GM19452 (cell line): Measurements from ENCODE around the gene WDR46.
"Not testable (repeated sequence)": the region's sequence is repeated elsewhere in the genome, so short reads cannot be mapped to it uniquely, and the experiment has no call there.

Experiments used
- ATAC-seq: cut with Tn5 transposase; IDR thresholded peaks from one replicate; pipeline ENCODE4 v1.9.1; 2021; ENCODE audit not compliant: unreplicated experiment

The WDR46 gene

GRCh38 chr6:33289784-33290315 is 811 bp upstream of the WDR46 start:
- ATAC-seq: peak; percentile 12

- ATAC-seq: no peak
Measured at GRCh38 chr6:33288141-33288920, 708 bp downstream of the WDR46 start.

- no peak for ATAC-seq
Measured at GRCh38 chr6:33286946-33287914, 1.8 kb downstream of the WDR46 start.

- not testable (repeated sequence) for ATAC-seq
Measured at GRCh38 chr6:33285214-33285613, 3.8 kb downstream of the WDR46 start.

- no peak for ATAC-seq
Measured at GRCh38 chr6:33280539-33280938, 8.5 kb downstream of the WDR46 start.

GRCh38 chr6:33279971-33280511 is 9.0 kb downstream of the WDR46 start:
- no peak for ATAC-seq

GRCh38 chr6:33279257-33279695 is 9.8 kb downstream of the WDR46 start:
- no peak for ATAC-seq

GRCh38 chr6:33278810-33279209 is 10.2 kb downstream of the WDR46 start:
- no peak for ATAC-seq

- ATAC-seq: no peak
Measured at GRCh38 chr6:33278392-33278741, 10.7 kb downstream of the WDR46 start.

- no peak for ATAC-seq
Measured at GRCh38 chr6:33277663-33278391, 11.2 kb downstream of the WDR46 start.

- ATAC-seq: peak; percentile 48
Measured at GRCh38 chr6:33276864-33277662, 12.0 kb downstream of the WDR46 start, which contains the start of gene B3GALT4. TSS of gene B3GALT4 (plus strand) at chr6:33277123. CDS start at chr6:33277420, 297 bp downstream.

GRCh38 chr6:33276581-33276863 is 12.5 kb downstream of the WDR46 start:
- ATAC-seq: no peak

GRCh38 chr6:33275795-33276580 is 13.1 kb downstream of the WDR46 start:
- ATAC-seq: not testable (repeated sequence)

- no peak for ATAC-seq
Measured at GRCh38 chr6:33273924-33274902, 14.8 kb downstream of the WDR46 start.

GRCh38 chr6:33273129-33273923 is 15.7 kb downstream of the WDR46 start:
- ATAC-seq: no peak

- ATAC-seq: no peak
Measured at GRCh38 chr6:33272275-33273128, 16.5 kb downstream of the WDR46 start.
